Measurements from ENCODE around the gene UBE2K.

- TF ChIP-seq POLR2A (IDR thresholded peaks at IDR 0.05) (no peak), CTCF (IDR thresholded peaks at IDR 0.05) (no peak)
Measured at GRCh38 chr4:39706334-39706733, 8.4 kb downstream of the UBE2K start.

Data from body of pancreas (tissue), 4 donors.